Measurements from ENCODE around the gene GTF2H3.

GTF2H3 gene

DNA sequence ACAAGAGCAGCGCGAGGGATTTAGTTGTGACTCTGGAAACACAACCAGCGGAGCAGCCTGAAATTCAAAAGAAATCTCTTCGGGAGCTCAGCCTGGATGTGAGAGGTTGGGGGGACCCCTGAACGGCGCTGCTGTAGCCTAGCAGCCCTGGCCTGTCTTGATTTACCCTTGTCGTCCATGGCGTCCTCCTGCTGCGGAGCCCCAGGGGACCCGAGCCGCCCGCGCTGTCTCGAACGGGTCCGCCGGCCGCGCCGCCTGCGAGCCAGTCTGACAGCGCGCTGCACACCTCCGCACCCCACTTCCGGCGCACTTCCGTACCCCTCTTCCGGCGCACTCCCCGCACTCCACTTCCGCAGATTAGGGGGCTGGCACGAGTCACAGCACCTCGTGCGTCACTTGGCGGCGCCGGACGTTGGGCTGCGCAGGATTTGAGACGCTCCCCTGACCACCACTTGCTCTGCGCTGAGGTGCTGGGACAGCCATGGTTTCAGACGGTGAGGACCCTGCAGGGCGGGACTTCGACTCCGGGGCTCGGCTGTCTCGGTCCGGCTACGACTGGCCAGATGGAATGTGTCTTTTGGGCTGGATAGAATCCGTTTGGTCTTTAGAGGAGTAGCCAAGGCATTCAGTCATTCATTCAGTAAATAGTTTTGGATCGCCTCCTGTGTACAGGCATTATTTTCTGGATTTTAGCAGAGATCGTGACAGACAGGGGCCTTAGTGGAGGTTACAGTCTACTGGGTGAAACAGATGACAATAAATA, at the start of gene GTF2H3, which contains the start of gene EIF2B1:
Gene GTF2H3, plus strand, starts transcription at position 451 of the 763 bp plus-strand sequence. Its CDS starts 31 bp downstream, at position 482.
Gene EIF2B1, minus strand, starts transcription at position 308 of the 763 bp plus-strand sequence. Its CDS starts 129 bp downstream, at position 179.
- no peaks in the 10 kb centered on the region for H3K27me3 ChIP-seq (replicated peaks; ENCODE audit: control insufficient read depth, insufficient read depth, low read length)
- peak within 1 kb of the TSS; percentile 99 for H3K4me3 ChIP-seq (replicated peaks; ENCODE audit: low read depth, low read length)
- TF ChIP-seq CTCF (IDR thresholded peaks at IDR 0.05; ENCODE audit: insufficient read depth, low read length, poor library complexity, severe bottlenecking), result no peak
- H3K36me3 ChIP-seq (ENCODE audit: control insufficient read depth, insufficient read depth, low read length), result peaks cover 16% of the 10 kb centered on the region
- DNase-seq (ENCODE audit: extremely low read depth, insufficient read length), result peak; percentile 97

DNA sequence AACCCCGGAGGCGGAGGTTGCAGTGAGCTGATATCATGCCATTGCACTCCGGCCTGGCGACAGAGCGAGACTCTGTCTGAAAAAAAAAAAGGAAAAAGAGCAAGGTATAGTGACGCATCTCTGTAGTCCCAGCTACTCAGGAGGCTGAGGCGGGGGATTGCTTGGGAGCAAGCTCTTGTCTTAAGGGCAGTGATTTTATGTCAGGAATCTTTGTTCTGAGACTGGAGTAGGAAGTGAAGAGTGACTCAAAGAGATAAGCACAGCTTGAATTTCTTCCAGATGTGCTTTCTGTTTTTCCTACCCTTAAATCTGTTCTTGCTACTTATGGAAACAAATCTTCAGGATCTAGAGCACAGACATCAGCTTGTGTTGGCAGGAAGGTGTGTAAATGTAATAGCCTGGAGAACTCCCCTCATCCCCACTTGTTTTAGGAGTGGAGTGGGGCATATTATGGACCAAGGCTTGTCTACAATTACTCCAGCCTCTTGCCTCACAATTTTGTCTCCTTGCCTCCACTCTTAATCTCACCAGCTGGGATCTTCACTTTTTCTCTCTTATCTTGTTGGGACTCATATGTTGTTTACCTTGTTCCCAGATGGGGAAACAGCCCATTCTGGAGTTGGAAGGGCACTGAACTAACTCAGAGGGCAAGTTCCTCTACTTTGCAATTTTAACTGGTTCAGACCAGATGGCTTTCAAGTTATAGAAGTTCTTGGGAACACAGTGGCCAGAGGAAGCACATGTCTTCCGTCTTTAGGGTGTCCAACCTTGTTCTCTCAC, 41.7 kb upstream of the GTF2H3 start:
- no peak for TF ChIP-seq CTCF (IDR thresholded peaks at IDR 0.05; ENCODE audit: insufficient read depth, low read length, poor library complexity, severe bottlenecking)
- H3K4me3 ChIP-seq (replicated peaks; ENCODE audit: low read depth, low read length), result no peak overlapping the region
- DNase-seq (ENCODE audit: extremely low read depth, insufficient read length), result no peak
- H3K27me3 ChIP-seq (replicated peaks; ENCODE audit: control insufficient read depth, insufficient read depth, low read length), result no peaks in the 10 kb centered on the region
- H3K36me3 ChIP-seq (ENCODE audit: control insufficient read depth, insufficient read depth, low read length), result peaks cover 14% of the 10 kb centered on the region

GRCh38 chr12:123595729-123596128, 37.9 kb upstream of the GTF2H3 start:
- no peak overlapping the region for H3K4me3 ChIP-seq (replicated peaks; ENCODE audit: low read depth, low read length)
- peaks cover 14% of the 10 kb centered on the region for H3K36me3 ChIP-seq (ENCODE audit: control insufficient read depth, insufficient read depth, low read length)
- TF ChIP-seq CTCF (IDR thresholded peaks at IDR 0.05; ENCODE audit: insufficient read depth, low read length, poor library complexity, severe bottlenecking), result no peak
- DNase-seq (ENCODE audit: extremely low read depth, insufficient read length), result no peak
- H3K27me3 ChIP-seq (replicated peaks; ENCODE audit: control insufficient read depth, insufficient read depth, low read length), result no peaks in the 10 kb centered on the region

DNA sequence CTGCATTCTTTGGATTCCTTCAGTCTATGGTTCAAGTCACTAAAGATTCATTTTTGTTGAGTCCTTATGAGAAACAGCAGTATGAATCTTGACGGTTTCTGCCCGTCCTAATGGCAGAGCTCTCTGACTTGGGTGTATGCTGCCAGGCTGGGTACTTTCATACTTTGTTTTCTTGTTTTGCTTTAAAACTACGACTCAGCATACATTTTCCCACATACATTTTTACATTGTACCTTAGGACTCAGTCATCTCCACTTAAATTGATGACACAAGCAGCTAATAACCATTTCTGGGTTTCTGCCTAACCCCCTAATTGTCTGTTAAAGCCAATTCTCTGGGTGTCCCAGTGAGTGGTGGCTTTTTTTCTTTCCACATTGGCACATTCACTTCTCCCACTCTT, 36.5 kb upstream of the GTF2H3 start:
- DNase-seq (ENCODE audit: extremely low read depth, insufficient read length), result no peak
- no peaks in the 10 kb centered on the region for H3K27me3 ChIP-seq (replicated peaks; ENCODE audit: control insufficient read depth, insufficient read depth, low read length)
- TF ChIP-seq CTCF (IDR thresholded peaks at IDR 0.05; ENCODE audit: insufficient read depth, low read length, poor library complexity, severe bottlenecking), result no peak
- no peak overlapping the region for H3K4me3 ChIP-seq (replicated peaks; ENCODE audit: low read depth, low read length)
- H3K36me3 ChIP-seq (ENCODE audit: control insufficient read depth, insufficient read depth, low read length), result peaks cover 9% of the 10 kb centered on the region

- no peak for DNase-seq (ENCODE audit: extremely low read depth, insufficient read length)
- H3K36me3 ChIP-seq (ENCODE audit: control insufficient read depth, insufficient read depth, low read length), result peaks cover 7% of the 10 kb centered on the region
- TF ChIP-seq CTCF (IDR thresholded peaks at IDR 0.05; ENCODE audit: insufficient read depth, low read length, poor library complexity, severe bottlenecking), result no peak
- no peak overlapping the region for H3K4me3 ChIP-seq (replicated peaks; ENCODE audit: low read depth, low read length)
- no peaks in the 10 kb centered on the region for H3K27me3 ChIP-seq (replicated peaks; ENCODE audit: control insufficient read depth, insufficient read depth, low read length)
Observed at GRCh38 chr12:123598522-123598921, 35.1 kb upstream of the GTF2H3 start.
